HG03558 (cell line): ENCODE measurements around the gene CTRB1.
"Not testable (repeated sequence)": the region's sequence is repeated elsewhere in the genome, so short reads cannot be mapped to it uniquely, and the experiment has no call there.

ENCODE experiments used
- ATAC-seq: cut with Tn5 transposase; IDR thresholded peaks from one replicate; pipeline ENCODE4 v1.9.1; 2021; ENCODE audit warnings: moderate number of reproducible peaks; ENCODE audit not compliant: unreplicated experiment; ENCODE audit errors: extremely low read depth

The CTRB1 gene

GRCh38 chr16:75238132-75238852, 19.5 kb downstream of the CTRB1 start:
- no peak for ATAC-seq

DNA sequence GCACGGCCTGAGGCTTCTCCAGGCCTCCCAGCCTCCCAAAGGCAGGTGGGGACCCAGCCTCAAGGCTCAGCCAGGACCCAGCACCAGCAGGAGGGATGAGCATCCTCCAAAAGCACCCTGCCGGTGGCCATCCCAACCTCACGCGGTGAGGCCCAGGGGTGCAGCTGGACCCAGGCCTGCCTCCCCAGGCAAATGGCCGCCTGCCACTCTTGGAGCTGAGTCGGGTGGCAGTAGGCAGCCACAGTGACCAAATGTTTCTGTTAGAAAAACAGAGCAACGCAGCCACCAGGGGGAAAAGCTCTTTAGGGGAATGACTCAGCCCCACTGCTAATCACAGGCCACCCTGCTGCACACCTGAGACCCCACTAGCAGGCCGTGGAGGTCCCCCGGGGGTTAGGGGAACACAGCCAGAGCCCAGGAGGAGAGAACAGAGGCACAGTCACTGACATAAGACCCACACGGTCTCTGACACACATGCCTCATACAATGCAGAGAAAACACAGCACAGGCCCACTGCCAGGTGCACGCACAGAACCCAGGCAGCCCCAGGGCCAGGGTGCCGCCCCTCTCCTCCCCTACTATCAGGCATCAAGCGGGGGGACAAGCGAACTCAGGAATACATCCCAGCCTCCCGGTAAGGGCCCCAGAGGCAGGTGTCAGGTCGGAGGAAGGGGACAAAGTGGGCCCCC, 20.2 kb downstream of the CTRB1 start:
- ATAC-seq, result no peak

- ATAC-seq, result no peak
These were observed 20.8 kb downstream of the CTRB1 start for GRCh38 chr16:75239542-75240122.

GRCh38 chr16:75240633-75241032, 21.8 kb downstream of the CTRB1 start:
- ATAC-seq, result not testable (repeated sequence)

DNA sequence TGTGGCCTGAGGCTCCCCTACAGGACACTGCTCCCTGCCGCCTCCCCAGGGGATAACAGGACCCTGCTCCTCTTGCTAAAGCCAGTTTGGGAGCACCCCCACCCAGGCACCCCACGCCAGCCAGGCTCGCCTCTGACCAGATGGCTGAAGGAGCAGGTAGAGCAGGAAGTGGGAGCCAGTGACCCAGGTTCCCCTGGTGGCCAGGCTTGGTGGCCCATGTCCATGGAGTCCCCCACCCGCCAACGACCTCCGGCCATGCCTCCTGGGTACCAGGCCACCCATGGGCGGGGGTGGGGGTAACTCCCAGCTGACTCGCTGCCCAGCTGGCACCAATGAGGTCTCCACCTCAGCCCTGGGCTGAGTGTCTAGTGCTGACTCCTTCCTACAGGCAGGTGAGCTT, 22.6 kb downstream of the CTRB1 start:
- no peak for ATAC-seq

DNA sequence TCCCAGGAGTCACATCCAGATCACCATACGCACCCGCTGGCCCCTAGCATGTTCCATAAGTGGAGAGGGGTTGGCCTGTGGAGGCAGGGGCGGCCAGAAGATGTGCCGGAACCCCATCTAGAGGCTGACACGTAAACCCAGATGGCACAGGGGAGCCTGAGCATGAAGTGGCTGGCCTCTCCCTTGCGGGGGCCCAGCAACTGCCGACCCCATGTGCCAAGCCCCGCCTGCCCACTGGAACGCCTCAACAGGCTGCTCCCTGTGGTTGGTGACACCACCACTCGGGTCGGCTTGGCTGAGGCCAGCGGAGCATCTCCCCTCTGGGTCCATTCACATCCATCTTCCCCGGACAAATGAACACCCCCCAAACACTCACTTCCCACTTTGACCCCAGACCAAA, 23.2 kb downstream of the CTRB1 start:
- ATAC-seq, result no peak

DNA sequence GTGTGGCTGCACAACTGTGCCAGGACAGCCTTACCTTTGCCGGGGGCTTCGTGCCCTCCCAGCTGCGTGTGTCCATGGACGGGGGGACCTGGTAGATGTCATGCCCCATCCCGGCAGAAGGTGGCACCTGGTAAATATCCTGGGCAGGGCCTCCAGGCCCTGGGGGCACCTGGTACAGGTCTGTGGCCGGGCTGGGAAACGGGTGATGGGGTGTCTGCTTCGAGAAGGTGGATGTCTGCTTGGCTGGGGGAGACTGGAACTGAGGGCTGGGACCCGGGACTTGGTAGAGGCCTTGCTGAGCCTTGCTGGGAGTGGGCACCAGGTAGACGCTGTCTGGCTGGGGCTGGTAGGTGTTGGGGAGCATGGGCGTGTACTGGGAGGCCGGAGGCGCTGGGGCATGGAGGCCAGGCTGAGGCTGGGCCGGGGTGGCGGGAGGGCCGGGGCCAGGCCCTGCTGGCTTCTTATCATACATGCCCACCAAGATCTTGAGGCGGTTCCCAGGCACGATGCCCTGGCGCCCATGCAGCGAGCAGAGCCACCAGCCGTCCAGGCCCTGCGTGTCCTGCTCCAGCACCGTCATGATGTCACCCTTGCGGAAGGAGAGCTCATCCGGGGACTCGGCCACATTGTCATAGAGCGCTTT, 23.8 kb downstream of the CTRB1 start:
- ATAC-seq, result not testable (repeated sequence)

- ATAC-seq, result no peak
These were observed 25.0 kb downstream of the CTRB1 start for GRCh38 chr16:75243667-75244224.

GRCh38 chr16:75244225-75244809, 25.5 kb downstream of the CTRB1 start:
- no peak for ATAC-seq

GRCh38 chr16:75244844-75245758, 26.3 kb downstream of the CTRB1 start:
- no peak for ATAC-seq

GRCh38 chr16:75246504-75247205, 27.9 kb downstream of the CTRB1 start:
- no peak for ATAC-seq

GRCh38 chr16:75247249-75247648, 28.5 kb downstream of the CTRB1 start:
- ATAC-seq, result no peak

DNA sequence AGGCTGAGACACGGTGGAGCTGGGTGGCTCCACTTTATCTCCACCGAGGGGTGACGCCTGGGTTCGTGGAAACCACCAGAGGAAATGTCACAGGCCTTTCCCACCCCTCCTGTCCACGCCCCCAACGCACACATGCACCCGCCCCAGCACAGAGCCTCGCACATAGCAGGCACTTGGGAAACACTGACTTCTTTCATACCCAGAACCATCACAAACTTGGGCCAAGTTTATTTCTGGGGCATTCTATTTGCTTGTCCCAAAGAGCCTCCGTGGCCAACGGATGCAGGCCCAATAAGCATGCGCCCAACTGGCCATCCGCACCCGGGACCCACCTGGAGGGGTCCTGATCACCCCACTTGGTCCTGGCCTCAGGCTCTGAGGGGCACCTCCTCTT, 29.4 kb downstream of the CTRB1 start:
- ATAC-seq, result no peak

DNA sequence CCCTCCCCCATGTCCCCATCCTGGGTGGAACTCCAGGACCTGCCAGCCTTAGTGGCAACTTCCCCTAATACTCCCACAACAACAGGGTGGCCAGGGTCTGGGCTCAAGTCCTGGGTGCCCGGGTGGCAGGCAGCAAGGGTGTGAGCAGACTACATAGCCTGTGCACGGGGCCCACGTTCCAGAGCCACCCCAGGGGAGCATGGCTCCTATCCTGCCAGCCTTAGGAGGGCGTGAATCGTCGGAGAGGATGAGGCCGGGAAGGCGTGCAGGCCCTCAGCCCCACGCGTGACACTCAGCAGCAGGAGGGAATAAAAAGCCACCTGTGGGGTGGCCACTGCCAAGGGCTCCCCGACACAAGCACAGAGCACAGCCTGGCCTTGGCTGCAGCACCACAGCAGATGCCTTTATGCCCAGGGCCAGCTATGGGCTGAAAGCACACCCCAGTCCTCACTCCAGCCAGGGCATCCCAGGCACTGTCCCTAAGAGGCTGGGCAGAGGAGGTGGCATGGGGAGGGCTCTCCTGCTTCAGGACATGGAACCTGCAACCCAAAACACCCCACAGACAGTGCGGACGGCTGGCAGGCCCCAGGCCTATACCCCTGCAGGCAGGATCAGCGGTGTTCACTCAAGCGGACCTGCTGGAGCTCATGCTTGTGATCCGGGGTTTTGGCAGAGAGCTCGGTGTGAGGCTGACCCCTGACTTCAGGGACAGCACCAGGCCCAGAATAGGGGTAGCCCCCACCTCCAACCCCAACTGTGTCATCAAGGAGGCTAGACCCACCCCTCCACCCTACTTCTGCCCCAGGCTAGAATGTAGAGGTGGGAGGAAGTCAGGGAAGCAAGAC, 30.0 kb downstream of the CTRB1 start:
- ATAC-seq, result no peak

DNA sequence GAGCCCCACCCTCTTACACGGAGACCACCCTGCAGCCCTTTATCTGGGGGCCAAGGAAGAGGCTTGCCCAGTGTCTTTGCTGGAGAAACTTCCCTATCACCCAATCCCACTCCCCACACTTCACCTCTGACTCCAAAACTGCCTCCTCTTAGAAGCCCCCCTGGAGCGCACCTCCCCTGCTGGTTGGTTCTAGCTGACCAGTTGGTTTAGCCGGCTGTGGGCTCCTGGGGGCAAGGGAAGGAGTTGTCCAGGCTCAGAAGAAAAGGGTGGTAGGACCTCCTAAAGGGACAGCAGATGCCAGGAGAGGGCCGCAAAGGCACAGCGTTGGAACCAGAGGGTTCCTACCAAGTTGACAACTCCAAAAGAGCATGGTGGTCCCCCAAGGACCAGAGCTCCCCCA, 30.7 kb downstream of the CTRB1 start:
- ATAC-seq, result no peak

GRCh38 chr16:75250089-75250808, 31.5 kb downstream of the CTRB1 start:
- no peak for ATAC-seq

- ATAC-seq, result no peak
These were observed 32.1 kb downstream of the CTRB1 start for GRCh38 chr16:75250809-75251279.
